Liver (tissue), 9 donors: ENCODE data around the gene SH3GL3. TPM values are rescaled to one million over a fixed set of nuclear protein-coding genes. Genes with fewer than 3 reads are reported as not detected.

Experiments used
- DNase-seq: peaks from one replicate; pipeline ENCODE4 v3.0.0-alpha.2; 2017; ENCODE audit warnings: low spot score
- H3K27ac ChIP-seq, 2 donors: one replicate each; pipeline ENCODE4 v1.7.0; 2013; ENCODE audit warnings: inconsistent platforms in 2 of 2, low read length in 2 of 2, control low read depth in 1 of 2, low read depth in 1 of 2, mild to moderate bottlenecking in 1 of 2
- H3K27me3 ChIP-seq, 4 donors: one replicate each; pipeline versions ENCODE4 v1.6.1 to v1.7.0; 2013; ENCODE audit warnings: low read length in 3 of 4, inconsistent platforms in 1 of 4, mild to moderate bottlenecking in 1 of 4, moderate library complexity in 1 of 4; ENCODE audit not compliant: control insufficient read depth in 4 of 4, insufficient read depth in 4 of 4
- H3K36me3 ChIP-seq, 4 donors: one replicate each; pipeline versions ENCODE4 v1.6.1 to v1.7.0; 2013; ENCODE audit warnings: low read length in 3 of 4, mild to moderate bottlenecking in 3 of 4, low read depth in 1 of 4, moderate library complexity in 1 of 4; ENCODE audit not compliant: control insufficient read depth in 4 of 4, insufficient read depth in 3 of 4
- H3K4me1 ChIP-seq, 4 donors: one replicate each; pipeline versions ENCODE4 v1.6.1 to v1.7.0; 2013; ENCODE audit warnings: low read length in 3 of 4, mild to moderate bottlenecking in 3 of 4, moderate library complexity in 1 of 4; ENCODE audit not compliant: control insufficient read depth in 4 of 4, insufficient read depth in 4 of 4
- H3K4me3 ChIP-seq, 3 donors: one replicate each; pipeline versions ENCODE4 v1.6.1 to v1.7.0; 2013; ENCODE audit warnings: low read length in 3 of 3, control low read depth in 1 of 3, low read depth in 1 of 3, mild to moderate bottlenecking in 1 of 3
- H3K9ac ChIP-seq, 2 donors: one replicate each; pipeline ENCODE4 v1.7.0; 2013; ENCODE audit warnings: low read length in 2 of 2, mild to moderate bottlenecking in 2 of 2, moderate library complexity in 2 of 2, control low read depth in 1 of 2, low read depth in 1 of 2
- H3K9me3 ChIP-seq, 4 donors: one replicate each; pipeline versions ENCODE4 v1.6.1 to v1.7.0; 2013; ENCODE audit warnings: low read length in 3 of 4; ENCODE audit not compliant: control insufficient read depth in 4 of 4
- CTCF ChIP-seq: fragments of 150-350 bp; IDR thresholded peaks from 2 replicates; pipeline ENCODE4 v1.5.1; 2017; ENCODE audit warnings: improper control_type of control experiment, low read depth, low read length; ENCODE audit not compliant: missing input control
- EGR1 ChIP-seq, 2 donors: IDR thresholded peaks; 2 replicates each; pipeline ENCODE4 v1.6.1; 2016 to 2018; ENCODE audit warnings: antibody characterized with exemption in 2 of 2, low read depth in 2 of 2
- FOXA1 ChIP-seq: IDR thresholded peaks from 2 replicates; pipeline ENCODE4 v1.6.1; 2016; ENCODE audit warnings: antibody characterized with exemption
- FOXA2 ChIP-seq: IDR thresholded peaks from 2 replicates; pipeline ENCODE4 v1.6.1; 2016; ENCODE audit warnings: antibody characterized with exemption
- GABPA ChIP-seq, 2 donors: IDR thresholded peaks in 1 of 2; conservative IDR thresholded peaks in 1 of 2; 2 replicates each; pipeline ENCODE4 v1.6.1; 2016; ENCODE audit warnings: antibody characterized with exemption in 2 of 2, mild to moderate bottlenecking in 1 of 2, moderate library complexity in 1 of 2
- JUND ChIP-seq, 2 donors: IDR thresholded peaks; 2 replicates each; pipeline ENCODE4 v1.6.1; 2016; ENCODE audit warnings: antibody characterized with exemption in 2 of 2
- MAX ChIP-seq: IDR thresholded peaks from 2 replicates; pipeline ENCODE4 v1.6.1; 2016; ENCODE audit warnings: antibody characterized with exemption
- NR2F2 ChIP-seq: IDR thresholded peaks from 2 replicates; pipeline ENCODE4 v1.6.1; 2016; ENCODE audit warnings: antibody characterized with exemption
- RAD21 ChIP-seq, 2 donors: IDR thresholded peaks; 2 replicates each; pipeline ENCODE4 v1.6.1; 2016; ENCODE audit warnings: antibody characterized with exemption in 2 of 2, mild to moderate bottlenecking in 2 of 2
- REST ChIP-seq: IDR thresholded peaks from 2 replicates; pipeline ENCODE4 v1.6.1; 2016; ENCODE audit warnings: antibody characterized with exemption, mild to moderate bottlenecking
- SP1 ChIP-seq: IDR thresholded peaks from 2 replicates; pipeline ENCODE4 v1.6.1; 2018; ENCODE audit warnings: antibody characterized with exemption, mild to moderate bottlenecking
- TAF1 ChIP-seq: conservative IDR thresholded peaks from 2 replicates; pipeline ENCODE4 v1.6.1; 2016; ENCODE audit warnings: antibody characterized with exemption, mild to moderate bottlenecking
- YY1 ChIP-seq: IDR thresholded peaks from 2 replicates; pipeline ENCODE4 v1.6.1; 2016; ENCODE audit warnings: antibody characterized with exemption, mild to moderate bottlenecking
- ZBTB33 ChIP-seq: IDR thresholded peaks from 2 replicates; pipeline ENCODE4 v1.6.1; 2016; ENCODE audit warnings: antibody characterized with exemption
- WGBS: extraction: QIAGEN DNeasy Blood & Tissue Kit; methylation state at CpG from one replicate; pipeline ENCODE4 v1.1.7; 2013; 5-methylcytosine and 5-hydroxymethylcytosine counted together
- polyA plus RNA-seq, 2 donors: library from polyadenylated mRNA; stranded (reverse) in 1 of 2; unstranded in 1 of 2; fragments of 200-250 nt in 1 of 2; fragments of >200 nt in 1 of 2; fragmentation: Nextera tagmentation in 1 of 2; extraction: Ambion mirVana in 1 of 2; gene quantifications; one replicate each; pipeline versions ENCODE4 v1.2.1 to v1.2.3, GENCODE V29; 2013 to 2015
- total RNA-seq, 2 donors: library from RNA; depleted of rRNA; stranded (reverse); fragments of >200 nt; gene quantifications; one replicate each; pipeline ENCODE4 v1.2.3, GENCODE V29; 2014
- donor health status: healthy.
- donor health status: healthy.
- donor health status: healthy.
- donor health status: healthy.
- donor health status: healthy.

SH3GL3 gene
- total and polyA plus RNA-seq, 4 donors, result 0.23 TPM; not detected in 3

- no peaks in the 10 kb centered on the region for H3K4me1 ChIP-seq
- H3K9me3 ChIP-seq, result no peaks in the 10 kb centered on the region
- no peak overlapping the region for H3K4me3 ChIP-seq
- no peak overlapping the region for H3K9ac ChIP-seq
- no peaks in the 10 kb centered on the region for H3K27me3 ChIP-seq
- no peak for DNase-seq
- H3K27ac ChIP-seq, result no peak overlapping the region
- 73% methylated on average over 6 of the region's 6 CpGs for WGBS
- TF ChIP-seq NR2F2 (no peak), YY1 (no peak), ZBTB33 (no peak), SP1 (no peak), FOXA1 (no peak), GABPA (IDR thresholded peaks at IDR 0.05 in 1 of 2, conservative IDR thresholded peaks at IDR 0.05 in 1 of 2) (no peak), EGR1 (IDR thresholded peaks at IDR 0.05; ENCODE audit: low read depth in 2 of 2) (no peak), JUND (IDR thresholded peaks at IDR 0.05) (no peak), REST (no peak), RAD21 (IDR thresholded peaks at IDR 0.05) (no peak), FOXA2 (no peak), TAF1 (no peak), MAX (no peak)
- H3K36me3 ChIP-seq, result no peaks in the 10 kb centered on the region
Measured at GRCh38 chr15:83570756-83571155, 123.6 kb downstream of the SH3GL3 start.

GRCh38 chr15:83571820-83572707 is 124.9 kb downstream of the SH3GL3 start:
- no peak for DNase-seq
- 55% methylated on average over 10 of the region's 10 CpGs for WGBS
- Histone ChIP-seq H3K36me3 (no peaks in the 10 kb centered on the region), H3K4me3 (no peak overlapping the region), H3K9ac (no peak overlapping the region), H3K9me3 (no peaks in the 10 kb centered on the region), H3K4me1 (no peaks in the 10 kb centered on the region), H3K27me3 (no peaks in the 10 kb centered on the region), H3K27ac (no peak overlapping the region)
- no peak for TF ChIP-seq ZBTB33
- TF ChIP-seq RAD21 (IDR thresholded peaks at IDR 0.05), result peak; percentile 62 to 73
- TF ChIP-seq CTCF, result peak; percentile 50
